Globus pallidus (tissue), 1 donor: Measurements from ENCODE around the gene FHOD3.
A peak's percentile ranks its signal among the peaks of the same experiment; 100 is the strongest.
"Not testable (repeated sequence)": the region's sequence is repeated elsewhere in the genome, so short reads cannot be mapped to it uniquely, and the experiment has no call there.

Experiments
- DNase-seq: peaks from one replicate; pipeline ENCODE4 v3.0.0-alpha.2; 2015; ENCODE audit warnings: low spot score

FHOD3 gene

DNA sequence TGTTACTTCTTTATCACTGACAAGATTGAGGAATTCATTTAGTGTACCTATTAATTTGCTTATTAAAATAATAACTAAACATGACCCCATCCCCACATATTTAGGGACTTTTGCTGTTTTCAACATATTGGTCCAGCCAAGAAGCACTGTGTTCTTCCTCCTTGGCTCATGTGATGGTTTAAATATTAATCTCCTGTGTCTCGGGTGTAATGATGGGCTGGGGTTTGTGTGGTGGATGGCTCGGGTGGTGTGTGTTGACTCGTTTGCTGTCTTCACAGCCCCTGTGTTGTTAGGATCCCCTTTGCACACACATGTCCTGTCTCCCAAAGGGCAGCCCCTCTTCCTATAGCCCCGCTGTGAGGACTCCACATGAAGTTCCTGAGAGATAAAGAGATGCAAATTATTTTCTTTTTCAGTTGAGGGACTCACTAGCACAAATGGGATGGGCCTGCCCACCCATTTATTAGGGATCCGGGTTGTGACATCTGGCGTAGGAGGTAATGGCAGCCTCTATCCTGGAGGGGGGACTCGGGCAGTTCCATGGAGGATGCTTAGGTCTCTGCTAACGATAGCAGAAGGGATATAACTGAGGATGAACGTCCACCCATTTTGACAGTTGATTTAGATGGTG lies 53.4 kb downstream of the FHOD3 start:
- DNase-seq = no peak

DNA sequence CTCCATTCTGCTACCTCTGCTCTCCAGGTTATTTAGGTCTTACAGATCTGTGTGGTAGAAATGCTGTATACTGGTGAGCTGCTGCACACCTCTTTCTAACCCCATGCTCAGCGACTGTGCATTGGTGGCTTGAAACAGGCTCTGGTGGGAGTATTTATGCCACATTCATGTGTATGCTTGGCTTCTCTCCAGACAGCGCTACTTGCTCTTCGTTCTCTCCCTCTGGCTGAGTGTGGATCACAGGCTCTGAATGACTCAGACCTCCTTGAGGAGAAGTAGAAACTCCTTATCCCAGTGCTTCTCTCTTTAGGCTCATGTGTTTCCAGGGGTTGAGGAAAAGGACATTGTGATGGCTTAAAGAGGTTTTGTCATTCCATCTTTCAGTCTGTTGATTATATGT lies 54.9 kb downstream of the FHOD3 start:
- DNase-seq = no peak

DNA sequence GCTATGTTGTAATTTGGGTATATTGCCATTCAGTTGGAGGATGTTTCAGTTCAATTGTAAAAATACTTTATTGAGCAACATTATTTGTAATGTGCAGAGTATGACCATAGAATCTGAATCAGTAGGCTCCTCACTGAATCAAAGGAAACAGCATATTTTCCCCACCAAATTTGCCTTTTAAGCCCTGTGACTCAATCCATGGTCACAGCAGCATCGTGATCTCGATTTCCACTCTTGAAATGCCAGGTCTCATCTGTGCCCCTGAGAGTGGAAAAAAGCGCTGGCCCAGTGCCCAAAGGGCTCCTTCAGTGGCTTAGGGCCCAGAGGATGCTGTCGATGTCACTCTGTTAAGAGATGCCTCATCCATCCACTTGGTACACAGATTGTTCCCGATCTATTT lies 57.5 kb downstream of the FHOD3 start:
- DNase-seq = no peak

DNA sequence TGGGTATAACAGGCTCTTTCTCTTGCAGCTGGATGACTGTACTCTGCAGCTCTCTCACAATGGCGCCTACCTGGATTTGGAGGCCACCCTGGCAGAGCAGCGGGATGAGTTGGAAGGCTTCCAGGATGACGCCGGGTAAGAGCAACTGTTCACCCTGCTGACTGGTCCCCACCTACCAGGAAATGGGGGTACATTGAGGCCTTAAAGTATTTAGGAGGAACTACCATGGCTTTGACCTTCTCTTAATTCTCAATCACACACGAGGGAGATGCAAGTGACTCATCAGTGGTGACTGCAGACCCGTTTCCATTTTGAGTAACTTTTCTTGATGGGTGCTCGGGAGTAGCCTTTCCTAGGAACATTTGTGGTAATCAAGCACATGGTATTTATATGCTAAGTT lies 58.0 kb downstream of the FHOD3 start:
- no peak for DNase-seq

DNA sequence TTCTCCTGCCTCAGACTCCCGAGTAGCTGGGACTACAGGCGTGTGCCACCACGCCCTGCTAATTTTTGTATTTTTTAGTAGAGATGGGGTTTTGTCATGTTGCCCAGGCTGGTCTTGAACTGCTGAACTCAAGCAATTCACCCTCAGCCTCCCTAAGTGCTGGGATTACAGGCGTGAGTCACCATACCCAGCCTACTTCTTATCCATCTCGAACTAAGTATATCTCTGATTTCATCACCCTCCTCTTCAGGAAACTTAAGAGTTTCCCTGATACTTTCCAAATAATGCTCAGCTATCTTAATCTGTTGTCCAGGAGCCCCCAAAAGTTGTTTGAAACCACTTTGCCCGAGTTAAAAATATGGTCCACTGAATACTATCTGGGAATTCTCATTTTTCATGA lies 59.2 kb downstream of the FHOD3 start:
- not testable (repeated sequence) for DNase-seq

DNA sequence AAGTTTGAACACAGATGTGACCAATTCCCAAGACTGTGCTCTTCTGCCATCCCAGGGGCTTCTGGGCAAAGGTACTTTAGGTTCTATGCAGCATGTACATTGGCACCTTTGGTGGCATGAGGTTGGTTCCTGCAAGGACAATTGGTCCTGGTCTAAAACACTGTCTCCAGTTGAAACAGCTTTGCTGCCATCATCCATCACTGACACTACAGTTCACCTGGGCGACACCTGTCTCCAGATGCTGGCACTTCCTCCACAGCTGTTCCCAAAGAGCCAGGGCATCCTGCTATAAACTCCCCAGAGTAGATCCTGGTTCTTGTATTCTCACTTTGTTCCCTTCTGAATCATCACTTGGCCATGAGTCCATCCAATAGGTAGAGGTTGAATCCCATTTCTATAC lies 60.6 kb downstream of the FHOD3 start:
- DNase-seq = no peak

DNA sequence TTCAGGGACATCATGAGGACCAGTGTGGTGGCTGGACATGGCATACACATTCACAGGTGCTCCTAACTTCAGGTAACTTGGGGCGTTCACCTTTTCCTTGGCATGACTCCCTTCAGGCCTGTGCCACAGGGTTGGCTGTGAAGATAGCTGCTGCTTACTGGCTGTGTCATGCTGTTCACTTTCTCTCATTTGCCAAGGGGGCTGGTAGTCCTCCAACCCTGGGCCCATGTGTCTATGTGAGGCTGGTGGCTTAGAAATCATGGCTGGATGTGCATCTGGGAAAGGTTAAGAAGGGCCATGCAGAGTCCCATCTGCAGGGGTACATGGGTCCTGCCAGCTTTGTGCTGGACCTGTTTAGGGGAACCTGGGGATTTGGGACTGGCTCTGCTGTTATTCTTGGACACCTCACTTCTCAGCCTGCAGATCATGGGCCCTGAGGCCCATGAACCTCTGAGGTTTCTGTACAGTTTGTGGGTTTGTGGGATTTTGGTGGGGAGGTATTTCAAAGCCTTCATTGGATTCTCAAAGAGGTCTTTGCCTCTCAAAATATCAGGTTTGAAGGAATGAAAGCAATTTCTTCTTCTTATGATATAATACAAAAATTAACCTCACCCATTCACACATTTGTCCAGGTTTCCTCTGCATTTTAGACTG lies 62.9 kb downstream of the FHOD3 start:
- DNase-seq = no peak

DNA sequence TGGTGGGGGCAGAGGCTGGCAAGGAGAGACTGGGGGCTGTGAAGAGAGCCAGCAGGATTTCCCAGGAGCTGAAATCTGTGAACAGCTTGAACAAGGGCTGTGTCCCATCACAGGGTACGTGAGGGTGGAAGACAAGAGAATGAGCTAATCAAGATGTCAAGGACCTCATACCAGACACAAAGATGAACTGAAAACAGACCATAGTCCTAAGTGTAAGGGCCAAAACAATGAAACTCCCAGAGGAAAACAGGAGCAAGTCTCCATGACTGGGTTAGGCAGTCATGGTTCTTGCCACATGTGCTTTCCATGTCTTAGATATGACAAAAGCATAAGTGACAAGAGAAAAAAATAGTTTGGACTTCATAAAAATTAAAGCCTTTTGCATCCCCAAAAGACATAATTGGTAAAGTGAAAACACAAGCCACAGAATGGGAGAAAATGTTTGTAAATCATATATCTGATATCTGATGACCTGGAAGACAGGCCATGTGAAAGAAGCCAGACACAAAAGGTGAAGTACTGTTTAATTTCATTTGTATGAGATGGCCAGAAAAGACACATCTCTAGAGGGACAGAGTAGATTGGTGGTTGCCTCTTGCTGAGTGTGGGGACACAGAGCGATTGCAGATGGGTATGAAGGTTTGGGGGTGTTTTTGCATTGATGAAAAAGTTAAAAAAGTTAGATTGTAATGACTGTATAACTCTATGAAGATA lies 67.6 kb downstream of the FHOD3 start:
- DNase-seq = no peak

DNA sequence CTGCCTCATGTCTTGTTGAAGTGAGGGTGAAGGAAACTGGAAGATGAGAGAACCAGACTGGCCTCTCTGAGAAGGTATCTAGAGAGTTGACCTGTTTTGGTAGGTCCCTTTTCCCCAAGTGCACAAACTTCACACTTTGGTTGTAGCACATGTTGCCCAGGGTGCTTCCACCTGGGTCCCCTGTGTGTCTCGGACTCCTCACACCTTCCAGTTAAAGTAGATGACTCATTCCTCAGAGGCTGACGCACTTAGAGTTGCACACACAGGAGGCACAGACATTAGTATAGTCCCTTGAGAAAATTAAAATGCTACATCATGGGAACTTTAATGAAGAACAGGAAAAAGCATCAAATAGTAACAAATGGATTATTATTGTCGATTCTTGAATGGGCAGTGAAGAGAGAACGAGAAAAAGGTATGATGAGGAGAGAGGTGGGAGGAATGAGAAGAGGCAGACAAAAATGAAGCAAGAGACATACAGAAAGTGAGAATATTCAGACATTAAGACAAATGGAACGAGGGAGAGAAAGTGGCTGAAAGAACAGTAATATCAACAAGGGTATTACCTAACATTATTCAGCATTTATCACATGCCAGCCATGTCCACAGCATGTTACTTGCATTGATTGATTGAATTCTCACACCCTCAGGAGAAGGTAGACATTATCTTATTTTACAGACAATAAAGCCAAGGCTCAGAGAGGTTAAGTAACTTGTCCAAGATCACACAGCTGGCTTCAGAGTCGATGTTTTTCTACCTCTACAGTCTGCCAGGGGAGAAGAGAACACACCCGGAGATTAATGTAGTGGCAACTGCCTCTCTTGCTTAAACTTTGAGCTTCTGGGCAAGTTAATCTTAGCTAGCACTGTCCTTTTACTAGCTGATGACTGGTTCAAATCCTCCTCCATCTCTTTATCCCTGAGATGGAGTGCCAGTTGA lies 68.6 kb downstream of the FHOD3 start:
- no peak for DNase-seq

DNA sequence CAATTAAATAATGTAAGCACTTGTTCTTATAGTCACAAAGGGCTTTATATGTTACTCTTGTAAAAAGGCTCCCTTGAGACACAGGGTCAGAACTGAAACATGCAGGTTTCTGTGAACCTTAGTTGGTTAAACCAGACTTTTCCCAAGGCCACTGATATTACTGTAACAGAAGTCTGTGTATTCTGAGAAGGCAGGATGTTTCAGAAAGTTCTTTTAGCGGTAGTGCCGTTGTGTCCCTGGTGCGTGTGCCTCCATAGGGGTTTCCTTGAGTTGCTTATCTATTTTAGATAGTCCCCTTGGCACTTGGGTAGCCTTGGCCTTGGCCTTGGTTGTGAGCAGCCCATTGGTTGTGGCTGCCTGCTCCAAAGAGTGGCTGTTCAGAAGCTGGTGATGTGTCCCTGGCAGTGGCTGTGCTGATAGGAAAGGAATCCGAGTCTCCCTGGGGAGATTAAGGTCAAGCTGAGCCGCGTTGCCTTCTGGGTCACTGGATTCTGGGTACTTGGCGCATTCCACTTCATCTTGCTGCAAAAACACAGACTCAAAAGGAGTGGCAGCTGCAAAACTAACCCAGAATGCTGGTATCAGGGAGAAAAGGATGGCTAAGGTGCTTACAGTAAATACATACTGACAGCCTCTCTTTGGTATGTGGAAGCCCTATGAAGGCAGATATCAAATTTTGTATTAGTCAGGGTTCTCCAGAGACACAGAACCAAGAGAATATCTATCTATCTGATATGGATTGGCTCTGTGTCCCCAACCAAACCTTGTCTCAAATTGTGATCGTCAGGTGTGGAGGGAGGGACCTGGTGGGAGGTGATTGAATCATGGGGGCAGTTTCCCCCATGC lies 69.7 kb downstream of the FHOD3 start:
- DNase-seq = no peak

DNA sequence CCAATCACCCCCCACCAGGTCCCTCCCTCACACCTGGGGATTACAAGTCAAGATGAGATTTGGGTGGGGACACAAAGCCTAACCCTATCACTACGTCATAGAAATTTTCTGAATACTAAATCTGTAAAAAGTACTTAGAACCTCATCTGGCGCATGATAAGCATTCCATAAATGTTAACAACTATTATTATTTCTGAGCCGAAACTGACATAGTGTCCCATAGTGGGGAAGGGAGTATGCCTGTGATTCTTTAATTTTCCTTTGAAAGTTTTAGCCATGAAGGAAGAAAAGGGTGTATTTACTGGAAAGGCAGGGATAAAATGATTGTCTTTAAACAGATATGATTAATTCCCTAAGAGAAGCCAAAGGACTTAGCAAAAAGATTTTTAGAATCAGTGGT lies 71.4 kb downstream of the FHOD3 start:
- no peak for DNase-seq

DNA sequence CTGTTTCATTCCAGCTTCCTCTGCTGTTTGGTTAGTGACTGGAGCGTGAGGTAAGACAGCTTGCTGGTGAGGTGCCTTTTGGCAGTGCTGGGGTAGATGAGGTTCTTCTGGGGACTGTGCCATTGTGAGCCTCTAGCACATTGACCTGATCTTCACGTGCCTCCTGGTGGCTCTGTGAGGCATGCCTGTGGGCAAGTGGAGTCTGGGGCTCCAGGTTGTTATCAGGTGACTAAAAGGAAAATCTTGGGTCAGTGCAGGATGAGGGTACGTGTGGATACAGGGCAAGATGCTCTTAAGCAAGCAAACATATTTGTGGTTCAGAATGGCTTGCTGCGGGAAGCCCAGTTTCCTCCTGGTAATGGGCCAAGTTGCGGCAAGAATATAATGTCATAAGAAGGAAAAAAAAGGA lies 75.4 kb downstream of the FHOD3 start:
- DNase-seq = no peak

DNA sequence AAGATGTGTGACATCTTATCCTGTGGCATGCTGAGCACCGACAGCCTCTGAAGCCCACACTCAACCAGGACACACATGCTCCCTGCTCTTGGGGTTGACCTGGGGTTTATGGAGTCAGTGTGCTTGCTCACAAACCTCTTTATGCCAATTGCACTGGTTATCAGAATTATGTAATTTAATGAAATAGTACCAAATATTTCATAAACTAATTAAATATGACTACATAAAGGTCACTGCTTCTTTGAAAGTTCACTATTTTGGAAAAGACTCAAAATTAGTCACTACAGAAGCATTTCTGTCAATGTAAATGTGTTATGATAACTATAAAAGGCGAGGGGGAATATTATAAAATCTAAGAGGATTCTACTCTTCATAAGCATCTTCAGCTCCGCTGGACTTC lies 76.7 kb downstream of the FHOD3 start:
- DNase-seq = no peak

DNA sequence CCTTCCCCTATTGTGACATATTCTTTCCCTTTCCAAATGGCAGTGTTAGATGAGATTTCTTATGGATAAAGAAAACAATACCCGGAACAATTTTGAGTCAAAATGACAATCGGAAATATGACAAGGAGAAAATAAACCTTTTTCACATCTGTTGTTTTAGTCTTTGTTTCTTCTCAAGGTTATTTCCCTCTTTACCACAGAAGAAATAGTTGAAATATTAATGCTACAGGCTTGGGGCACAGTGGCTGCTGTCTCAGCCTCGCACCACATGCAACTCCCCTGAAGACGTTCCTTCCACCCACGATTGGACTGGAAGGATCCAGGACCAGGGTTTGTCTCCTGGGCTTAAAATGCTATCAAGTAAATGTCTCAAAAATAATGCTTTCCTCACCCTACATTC lies 77.6 kb downstream of the FHOD3 start:
- DNase-seq = no peak

DNA sequence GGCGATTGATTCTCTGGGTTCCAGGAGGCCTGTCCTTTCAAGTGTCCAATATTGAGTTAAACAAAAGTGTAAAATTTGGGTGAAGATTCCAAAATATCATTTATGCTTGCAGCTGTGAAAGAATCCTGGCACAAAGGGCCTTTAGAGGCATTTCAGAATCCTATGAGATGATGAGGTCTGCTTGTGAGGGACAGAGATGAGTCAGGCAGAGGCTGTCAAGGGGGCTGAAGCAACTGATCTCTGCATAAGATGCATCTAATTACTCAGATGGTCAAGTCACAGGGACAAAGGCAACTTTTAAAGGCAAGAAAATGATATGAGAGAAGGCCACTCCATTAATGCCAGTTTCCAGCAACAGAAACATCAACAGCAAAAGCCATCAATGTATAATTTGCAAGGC lies 78.8 kb downstream of the FHOD3 start:
- DNase-seq = no peak

DNA sequence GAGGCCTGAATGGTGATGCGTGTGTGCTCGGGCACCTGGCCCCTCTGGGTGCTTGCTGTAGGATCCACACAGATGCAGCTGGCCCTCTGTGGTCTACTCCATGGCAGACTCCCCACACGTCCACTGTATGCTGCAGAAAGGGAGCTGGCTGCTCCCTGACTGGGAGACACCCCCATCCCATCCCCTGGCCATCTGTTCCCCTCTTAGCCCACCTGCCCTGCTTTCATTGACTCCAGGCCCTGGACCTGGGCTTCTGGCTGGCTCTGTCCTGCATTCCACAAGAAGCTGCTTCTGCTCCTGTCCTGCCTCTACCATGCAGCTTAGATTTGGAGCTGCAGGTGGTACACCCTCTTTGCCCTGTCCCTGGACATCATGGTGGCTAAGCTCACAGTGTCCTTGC lies 80.1 kb downstream of the FHOD3 start:
- no peak for DNase-seq

DNA sequence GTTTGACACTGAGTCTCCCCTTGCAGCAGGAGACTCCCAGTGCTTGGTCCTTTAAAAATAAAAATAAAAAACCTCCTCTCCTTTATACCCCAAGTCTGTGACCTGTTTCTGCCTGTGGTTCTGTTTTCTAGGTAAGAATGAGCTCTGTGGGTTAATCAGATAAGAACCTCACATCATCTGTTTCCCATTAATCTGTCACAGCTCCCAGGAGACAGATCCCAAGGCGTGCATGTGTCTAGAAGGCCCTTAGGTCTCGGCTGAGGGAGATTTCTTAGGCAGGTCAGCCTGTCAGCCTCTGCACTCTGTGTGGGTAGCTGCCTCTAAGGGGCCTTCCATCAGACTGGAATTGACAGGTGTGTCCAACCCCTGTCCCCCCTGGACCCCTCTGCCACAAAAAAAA lies 80.7 kb downstream of the FHOD3 start:
- DNase-seq = no peak

DNA sequence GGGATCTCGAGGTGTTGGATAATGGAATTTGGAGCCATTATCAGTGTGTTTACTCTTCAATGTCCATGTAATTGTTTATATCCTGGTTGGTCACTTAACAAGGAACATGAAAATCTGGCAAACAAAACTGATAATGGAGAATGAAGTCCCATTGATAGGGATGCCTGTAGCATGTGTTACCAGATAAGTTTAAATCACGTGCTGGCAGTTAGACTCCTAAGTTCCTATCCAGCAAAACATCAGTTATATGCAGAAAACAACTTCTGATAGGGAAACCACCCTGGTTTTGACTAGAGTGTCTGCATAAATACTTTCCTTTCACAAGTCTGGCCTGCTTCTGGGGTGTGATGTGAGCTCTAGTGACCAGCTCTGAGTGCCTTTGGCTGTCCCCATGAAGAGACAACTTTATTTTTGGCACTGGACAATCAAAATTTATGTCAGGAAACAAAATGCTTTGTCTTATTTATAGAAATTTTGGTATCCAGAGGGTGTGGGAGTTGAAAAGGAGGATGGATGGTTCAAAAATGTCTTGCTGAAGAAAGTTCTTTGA lies 82.0 kb downstream of the FHOD3 start:
- DNase-seq = no peak

DNA sequence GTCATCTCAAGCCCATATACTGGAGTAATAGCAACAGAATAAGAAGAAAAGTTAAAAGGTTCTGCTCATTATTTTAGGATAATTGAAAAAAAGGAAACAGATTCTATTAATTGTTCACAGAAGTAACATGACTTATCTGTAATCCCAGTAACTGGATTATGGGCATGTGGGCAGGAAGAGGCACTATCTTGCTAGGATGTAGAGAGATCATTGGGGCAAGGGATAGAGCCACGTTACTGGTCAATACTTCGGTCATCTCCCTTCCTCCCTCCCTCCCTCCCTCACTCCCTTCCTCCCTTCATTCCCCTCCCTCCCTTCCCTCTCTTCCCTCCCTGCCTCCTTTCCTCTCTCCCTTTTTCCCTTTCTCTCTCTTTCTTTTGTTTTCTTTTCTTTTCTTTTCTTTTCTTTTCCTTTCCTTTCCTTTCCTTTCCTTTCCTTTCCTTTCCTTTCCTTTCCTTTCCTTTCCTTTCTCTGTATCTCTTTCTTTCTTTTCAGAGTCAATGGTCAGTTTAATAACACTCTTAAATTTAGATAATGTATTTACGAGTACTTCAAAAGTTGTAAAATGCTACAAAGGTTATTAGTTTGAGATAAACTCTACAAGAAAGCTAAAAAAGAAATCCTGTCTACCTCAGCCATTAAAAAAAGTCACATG lies 82.8 kb downstream of the FHOD3 start:
- DNase-seq = no peak

DNA sequence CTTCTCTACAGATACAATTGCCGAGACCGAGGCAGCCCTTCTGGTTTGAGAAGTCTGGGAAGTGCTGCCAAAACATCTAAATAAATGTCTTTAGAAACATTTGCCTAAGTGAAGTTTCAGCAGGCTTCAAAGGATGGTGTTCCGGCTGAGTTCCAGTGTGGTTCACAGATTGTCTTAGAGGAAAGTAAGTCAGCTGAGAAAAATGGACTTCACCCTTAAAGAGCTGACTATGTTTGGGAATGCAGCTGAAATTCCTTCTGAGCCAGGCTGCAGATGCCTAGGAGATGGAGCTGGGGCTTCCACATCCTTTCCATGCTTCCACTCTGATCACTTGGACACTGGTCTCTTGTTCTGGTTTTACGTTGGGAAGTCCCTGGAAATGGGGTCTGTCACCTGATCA lies 83.6 kb downstream of the FHOD3 start:
- DNase-seq = peak; percentile 11

DNA sequence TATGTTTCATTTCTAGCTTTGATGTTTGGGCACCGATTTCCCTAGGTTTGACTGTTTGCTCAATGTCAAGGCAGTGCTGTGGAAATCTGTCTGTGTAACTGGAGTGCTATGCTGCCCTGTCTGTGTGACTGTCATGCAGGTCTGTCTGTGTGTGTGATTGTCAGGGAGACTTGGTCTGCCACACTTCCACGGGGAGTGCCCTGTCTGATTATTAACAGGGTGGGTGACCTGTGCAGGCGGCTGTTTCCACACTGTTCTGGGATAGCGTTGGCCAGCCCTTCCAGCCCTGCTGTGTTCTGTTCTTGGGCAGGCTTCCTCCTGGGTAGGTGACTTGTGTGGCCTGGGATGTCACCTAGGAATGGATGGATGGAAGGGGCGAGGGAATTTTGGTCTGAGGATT lies 85.3 kb downstream of the FHOD3 start:
- DNase-seq = no peak
